HG03460 (cell line): ENCODE results near the gene SLC39A13.

Experiments
- ATAC-seq: cut with Tn5 transposase; IDR thresholded peaks from one replicate; pipeline ENCODE4 v1.9.1; 2021; ENCODE audit not compliant: unreplicated experiment

SLC39A13 gene

DNA sequence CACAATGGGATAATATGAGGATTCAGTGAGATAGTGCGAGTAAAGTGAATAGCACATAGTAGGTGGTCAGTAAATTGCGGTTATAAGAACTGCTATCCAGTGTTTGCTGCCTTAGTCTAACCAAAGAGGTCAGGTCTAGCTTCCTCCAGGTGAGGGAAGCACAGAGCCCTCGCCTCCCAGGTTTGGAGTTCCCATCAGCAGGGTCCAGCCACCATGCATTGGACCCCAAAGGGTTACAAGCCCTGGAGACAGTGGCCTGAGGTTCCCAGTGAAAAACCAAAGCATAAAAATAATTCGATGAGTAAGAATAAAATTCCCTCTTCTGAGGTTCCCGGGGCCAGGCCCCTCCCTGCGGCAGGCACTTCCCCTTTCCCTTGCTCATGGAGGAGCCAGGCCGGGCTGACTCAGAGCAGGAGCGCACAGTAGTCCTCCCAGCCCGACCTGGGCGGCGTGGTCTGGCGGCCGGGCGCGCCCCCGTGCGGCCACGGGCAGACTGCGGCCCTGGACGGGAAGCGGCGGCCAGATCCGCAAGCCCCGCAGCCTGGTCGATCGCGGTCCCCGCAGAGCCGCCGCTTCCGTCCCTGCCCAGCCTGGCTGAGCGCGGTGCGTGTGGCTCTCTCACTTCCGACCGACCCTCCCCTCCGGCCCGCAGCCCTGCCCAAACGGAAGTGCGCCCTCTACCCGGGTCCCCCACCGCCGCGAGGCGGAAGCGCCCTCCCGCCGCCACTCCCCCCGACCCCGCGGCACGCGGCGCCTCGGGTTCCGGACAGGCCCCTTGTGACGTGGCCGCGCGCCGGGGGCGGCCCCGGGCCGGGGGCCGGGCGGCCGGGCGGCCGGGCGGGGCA, at the start of gene SLC39A13:
Gene SLC39A13 (plus strand): TSS at position 845 of the 845 bp plus-strand sequence. CDS start 1,505 bp downstream, outside the sequence.
- peak; percentile 80 for ATAC-seq

DNA sequence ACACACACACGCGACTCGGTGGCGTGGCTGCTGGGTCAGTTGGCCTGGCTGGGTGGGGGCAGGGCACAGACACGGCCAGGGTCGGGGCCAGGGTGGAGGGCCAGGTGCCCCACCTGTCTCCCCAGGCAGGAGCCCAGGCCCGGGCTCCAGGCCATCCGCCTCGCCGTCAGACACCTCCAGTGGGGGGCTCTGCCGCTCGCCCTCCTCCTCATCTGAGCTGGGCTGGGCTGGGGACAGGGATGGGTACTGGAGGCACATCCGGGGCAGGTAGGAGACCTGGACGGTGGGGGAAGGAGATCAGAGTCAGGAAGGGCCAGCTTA, 49.7 kb upstream of the SLC39A13 start:
- ATAC-seq = no peak

DNA sequence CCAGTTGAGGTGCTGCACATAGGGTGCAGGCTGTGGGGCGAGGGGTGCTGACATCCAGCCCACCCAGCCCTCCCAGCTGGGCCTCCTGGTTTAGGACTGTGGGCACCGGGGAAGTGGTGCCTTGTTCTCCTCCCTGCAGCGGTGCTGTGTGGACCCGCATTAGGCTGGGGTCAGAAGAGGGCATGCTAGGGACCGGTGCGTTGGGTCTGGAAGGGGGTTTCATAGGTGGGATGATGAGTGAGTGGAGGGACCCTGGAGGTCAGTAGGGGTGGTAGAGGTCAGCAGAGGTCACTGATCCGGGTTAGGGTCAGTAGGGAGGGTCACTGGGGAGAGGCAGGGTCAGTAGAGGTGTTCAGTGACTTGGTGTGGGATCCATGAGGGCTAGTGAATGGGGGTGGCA, 49.2 kb upstream of the SLC39A13 start:
- no peak for ATAC-seq

DNA sequence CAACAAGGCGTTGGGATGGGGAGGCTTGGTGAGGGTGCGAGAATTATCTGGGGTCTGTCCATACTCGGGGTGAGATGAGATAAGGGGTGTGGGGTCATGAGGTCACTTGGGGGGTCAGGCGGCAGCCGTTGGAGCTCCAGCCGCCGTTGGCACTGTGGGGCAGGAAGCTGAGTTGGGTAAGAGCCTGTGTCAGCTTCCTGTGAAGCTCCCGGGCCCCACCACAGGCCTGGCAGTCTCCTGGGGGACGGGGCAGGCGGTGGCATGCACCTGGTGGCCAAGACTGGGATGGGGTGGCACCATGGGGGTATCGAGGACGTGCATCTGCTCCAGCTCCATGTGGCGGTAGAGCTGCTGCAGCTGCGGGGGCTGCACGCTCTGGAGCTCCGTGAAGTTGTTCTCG, 48.8 kb upstream of the SLC39A13 start:
- ATAC-seq = no peak

DNA sequence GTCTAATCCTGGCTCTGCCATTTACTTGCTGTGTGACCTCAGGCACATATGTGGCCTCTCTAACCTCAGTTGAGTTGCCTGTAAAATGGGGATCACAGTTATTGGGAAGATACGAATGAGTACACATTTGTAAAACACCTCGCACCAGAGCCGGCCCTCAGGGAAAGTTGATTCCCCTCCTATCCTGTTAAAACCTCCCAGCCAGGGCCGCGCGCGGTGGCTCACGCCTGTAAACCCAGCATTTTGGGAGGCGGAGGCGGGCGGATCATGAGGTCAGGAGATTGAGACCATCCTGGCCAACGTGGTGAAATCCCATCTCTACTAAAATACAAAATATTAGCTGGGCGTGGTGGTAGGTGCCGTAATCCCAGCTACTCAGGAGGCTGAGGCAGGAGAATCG, 48.0 kb upstream of the SLC39A13 start:
- ATAC-seq = no peak

DNA sequence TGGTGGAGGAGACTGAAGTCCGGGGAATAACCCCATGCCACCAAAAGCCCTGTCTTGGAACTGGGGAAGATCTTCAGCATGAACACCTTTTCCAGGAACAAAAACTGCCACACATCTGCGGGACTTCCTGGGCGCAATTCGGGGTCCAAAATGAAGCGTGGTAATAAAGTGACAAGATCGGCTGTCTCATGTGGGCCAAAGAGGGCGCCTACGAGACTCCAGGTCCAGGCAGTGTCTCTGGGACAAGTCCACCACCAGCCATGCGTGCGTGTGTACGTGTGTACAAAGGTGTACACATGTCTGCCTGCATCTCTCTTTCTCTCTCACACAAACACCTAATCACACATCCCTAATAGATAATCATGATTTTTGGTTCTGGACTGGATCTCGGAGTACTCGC, 47.0 kb upstream of the SLC39A13 start:
- ATAC-seq = no peak

DNA sequence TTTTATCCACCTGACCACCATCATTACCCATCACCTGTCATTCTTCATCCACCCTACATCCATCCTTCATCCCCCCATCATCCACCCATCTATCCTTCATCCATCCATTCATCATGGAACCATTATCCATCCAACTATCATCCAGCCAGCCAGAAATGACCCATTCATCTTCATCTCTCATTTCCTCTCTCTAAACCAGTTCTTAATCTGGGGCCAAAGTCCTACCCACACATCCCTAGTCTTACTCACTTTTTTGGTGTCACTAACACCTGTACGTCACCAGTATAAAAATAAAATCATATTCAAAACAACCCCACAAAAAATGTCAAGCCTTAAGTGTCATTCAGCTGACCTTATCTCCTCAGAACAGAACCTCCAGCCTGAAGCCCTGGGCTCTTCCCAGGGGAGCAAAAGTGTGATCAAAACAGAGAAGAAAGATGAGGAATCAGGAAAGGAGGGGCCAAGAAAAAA, 42.3 kb upstream of the SLC39A13 start:
- ATAC-seq = no peak

DNA sequence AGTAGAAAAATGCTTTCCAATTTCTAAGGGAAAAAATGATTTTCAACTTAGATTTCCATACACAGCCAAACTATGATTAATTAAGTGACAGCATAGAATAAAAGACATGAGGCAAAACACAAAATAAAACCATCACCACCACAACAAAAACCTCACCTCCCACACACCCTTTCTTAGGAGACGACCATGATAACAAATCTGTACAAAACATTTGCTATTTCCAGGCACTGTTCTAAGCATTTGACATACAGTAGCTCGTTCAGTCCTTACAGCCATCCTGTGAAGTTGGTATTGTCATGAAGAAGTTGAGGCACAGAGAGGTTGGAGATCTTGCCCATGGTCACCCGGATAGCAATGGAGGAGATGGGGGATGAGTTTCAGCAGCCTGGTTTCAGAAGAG, 38.7 kb upstream of the SLC39A13 start:
- ATAC-seq = no peak

DNA sequence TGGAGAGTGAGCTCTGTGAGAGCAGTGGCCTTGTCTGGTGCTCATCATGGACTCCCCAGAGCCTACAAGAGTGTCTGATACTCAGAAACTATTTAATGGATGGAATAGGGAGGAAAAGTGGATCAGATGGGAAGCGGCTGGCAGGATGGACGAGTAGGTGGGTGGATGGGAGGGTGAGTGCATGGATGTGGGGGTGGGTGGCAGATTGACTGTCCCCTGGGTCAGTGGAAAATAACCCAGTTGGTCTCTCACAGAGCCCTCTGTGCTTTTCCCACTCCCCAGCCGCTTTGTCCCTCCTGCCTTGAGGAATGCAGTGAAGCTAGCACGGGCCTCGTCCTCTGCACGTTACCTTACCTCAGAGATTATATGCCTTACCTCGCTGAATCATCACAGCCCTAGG, 36.0 kb upstream of the SLC39A13 start:
- no peak for ATAC-seq

DNA sequence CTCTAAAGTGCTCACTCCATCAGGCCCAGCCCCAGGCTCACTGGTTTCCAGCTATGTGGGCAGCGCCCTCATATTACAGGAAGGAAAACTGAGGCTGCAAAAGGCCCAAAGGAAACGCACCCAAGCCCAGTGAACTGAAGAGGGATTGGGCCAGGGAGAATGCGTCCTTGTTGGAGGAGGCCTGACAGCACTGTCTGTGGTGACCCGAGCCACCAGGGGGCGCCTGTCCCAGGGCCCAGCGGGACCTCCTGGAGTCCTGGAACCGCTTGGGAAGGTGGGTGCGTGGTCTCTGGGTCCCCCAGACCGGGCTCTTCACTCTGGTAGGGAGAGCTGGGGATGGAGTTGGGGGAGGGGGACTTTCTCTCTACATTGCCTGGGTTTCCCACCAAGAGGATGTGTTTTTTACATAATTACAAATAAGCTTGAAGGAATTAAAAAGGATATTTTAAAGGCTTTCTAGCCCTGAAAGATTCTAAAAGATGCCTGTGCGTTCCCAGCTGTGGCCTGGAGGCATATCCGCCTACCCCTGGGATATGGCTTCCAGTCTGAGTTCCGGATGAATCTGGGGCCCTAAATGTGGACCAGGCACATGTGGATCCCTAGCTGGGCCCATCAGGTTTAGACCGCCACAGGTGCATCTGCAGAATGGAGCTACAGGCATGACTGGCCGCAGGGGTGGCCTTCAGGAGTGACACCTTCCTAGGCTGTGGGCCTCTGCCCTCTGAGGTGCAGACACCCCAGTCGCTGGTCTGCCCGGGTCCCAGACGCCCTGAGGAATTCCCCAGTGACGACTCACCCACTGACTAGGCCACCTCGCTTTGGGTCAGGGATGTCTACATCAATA, 34.3 kb upstream of the SLC39A13 start:
- ATAC-seq = no peak

DNA sequence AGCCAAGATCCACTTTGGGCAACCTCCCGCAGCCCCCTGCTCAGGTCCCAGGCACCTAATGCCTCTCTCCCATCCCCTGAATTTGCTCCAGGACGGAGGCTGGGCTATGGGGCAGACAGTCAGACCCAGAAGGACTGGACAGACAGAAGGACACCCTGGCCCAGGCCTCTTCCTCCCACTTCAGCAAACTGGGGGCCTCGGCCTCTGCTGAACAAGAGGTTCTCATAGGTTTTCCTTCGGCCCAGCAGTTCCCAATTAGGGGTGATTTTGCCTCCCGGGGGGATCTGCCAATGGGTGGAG, 33.7 kb upstream of the SLC39A13 start:
- no peak for ATAC-seq

DNA sequence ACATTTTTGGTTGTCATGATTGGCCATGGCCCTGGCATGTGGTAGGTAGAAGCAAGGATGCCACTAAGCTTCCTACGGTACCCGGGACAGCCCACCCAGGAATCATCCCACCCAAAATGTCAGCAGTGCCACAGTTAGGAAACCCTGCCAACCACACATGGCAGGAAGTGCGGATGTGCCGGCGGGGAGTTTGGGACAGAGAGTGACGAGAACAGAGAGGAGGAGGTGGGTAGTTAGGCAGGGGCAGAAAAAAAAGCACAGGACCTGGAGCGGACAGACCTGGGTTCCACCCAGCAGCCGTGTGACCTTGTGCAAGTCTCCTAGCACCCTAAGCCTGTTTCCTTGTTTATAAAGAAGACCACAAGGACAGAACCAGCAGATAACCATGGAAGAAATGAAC, 33.4 kb upstream of the SLC39A13 start:
- ATAC-seq = no peak

DNA sequence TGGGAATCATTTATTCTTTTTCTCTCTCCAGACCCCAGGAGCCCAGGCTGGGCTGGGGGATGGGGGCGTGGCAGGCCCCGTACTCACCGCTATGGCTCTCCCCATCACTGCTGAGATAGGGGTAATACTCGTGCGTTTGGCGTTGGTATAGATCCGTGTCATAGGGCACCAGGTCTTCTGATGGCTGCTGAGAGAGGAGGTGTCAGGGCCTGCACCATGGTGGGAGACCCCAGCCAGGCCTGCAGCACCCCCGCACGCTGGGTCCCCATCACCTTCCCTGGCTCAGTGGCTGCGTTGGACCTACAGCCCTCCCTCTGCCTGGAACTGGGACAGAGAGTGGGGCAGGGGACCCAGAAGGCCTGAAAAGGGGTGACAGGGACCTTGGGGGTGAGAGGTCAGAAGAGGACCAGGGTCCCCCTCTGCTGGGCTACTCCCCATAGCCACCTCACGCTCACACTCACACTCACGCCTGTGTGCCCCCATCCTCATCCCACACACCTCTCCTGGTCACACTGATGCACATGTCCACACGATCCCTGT, 32.8 kb upstream of the SLC39A13 start:
- ATAC-seq = no peak

DNA sequence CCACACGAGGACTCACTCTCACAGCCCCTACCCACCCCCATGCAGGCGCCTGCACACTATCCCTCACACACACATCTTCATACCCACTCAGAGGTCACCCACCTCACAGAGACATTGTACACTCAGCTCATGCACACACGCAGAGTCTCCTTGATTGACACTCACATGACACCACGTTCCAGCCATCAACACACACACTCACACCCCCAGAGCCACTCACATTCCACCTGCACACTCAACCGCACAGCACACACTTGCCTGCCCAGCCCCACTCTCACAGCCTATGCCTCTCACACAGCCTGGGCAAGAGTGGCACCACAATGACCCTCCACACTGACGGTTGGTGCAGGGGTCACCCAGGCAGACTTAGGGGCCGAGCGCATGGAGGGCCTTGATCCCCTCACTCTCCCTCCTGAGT, 32.3 kb upstream of the SLC39A13 start:
- no peak for ATAC-seq

DNA sequence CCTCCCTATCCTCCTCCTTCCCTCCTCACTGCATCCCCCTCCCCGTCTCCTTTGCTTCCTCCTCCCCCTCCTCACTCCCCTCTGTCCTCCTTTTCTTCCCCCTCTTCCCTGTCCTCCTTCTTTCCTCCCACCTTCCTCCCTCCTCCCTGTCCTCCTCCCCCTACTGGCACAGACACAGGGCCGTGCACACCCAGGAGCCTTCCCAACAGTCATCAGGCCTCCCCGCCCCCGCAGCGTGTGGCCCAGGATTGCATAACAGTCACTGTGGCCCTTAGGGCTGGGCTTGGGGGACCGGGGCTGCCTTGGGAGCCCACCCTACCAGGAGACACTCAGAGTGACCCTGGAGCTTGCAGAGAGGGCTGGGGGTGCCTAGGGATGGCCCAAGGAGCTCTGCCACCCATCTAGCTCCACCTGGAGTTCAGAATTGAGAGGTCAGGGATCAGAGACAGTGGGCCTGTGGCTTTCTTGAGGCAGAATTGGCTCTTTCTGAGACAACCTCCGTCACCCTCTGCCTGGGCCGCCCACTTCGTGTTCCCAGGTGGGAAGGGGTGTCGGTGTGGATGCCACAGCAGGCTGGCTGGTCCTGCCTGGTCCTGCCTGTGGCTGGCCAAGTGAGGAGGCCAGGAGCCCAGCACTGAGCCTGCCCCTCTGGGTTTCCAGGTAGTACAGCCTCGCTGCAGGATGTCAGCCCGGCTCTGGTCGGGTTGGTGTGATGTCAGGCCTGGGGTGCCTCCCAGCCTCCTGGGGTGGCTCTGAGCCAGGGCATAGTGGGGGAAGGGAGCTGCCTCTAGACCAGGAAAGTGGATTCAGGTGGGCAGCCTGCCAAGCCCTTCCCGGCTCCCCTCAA, 31.6 kb upstream of the SLC39A13 start:
- ATAC-seq = peak; percentile 45

DNA sequence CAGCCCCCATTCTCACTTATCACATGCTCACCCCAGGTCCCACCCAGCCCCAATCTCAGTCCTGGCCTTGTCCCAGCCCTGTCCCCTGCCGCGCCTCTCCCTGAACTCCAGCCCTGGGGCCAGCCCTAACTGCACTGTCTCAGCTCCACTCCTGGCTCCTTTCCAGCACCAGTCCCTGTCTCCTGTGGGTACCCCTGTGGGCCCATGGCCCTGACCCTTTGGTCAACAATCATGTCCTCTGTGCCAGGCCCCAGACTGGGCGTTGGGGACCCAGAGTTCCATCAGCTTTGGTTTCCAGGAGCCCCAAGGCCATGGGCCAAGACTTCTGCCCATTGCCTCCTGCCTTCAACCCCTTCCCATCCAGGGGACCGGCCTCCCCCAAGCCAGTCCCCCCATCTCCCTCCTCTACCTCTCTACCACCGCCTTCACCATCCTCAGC, 30.8 kb upstream of the SLC39A13 start:
- no peak for ATAC-seq

DNA sequence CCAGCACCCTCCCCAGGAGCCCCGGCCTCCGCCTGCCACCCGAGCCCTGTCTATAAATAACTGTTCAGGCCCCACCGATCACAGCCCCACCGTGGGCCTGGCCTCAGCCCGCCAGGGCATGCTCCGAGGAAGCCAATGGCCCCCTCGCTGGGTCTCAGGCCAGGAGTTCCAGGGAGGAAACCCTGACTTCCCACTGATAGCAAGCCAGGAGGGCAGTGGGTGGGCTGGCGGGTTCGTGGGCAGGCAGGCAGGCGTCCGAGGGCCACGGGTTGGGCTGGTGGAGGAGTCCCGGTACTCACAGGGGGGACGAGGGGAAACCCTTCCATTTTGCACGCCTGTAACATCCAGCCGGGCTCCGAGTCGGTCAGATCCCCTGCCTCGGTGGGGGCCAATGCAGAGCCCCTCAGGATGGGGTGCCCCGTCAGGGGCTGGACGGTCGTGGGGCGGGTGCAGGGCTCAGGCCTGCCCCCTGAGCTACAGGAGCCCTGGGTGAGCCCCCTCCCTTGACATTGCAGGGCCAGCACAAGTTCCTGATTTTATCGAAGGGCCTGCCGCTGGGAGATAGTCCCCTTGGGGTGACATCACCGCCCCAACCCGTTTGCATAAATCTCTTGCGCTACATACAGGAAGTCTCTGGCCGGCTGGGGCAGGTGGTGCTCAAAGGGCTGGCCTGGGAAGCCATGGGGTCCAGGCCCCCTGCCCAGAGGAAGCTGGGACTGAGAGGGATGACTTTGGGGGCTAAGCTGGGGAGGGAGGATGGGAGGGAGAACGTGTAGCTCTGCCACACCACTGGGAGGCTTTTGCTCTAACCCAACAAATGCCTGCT, 30.2 kb upstream of the SLC39A13 start, which contains the start of gene SPI1:
Gene SPI1 (minus strand): TSS at position 538 of the 826 bp plus-strand sequence. CDS start 194 bp downstream, at position 344.
- ATAC-seq = peak; percentile 81

DNA sequence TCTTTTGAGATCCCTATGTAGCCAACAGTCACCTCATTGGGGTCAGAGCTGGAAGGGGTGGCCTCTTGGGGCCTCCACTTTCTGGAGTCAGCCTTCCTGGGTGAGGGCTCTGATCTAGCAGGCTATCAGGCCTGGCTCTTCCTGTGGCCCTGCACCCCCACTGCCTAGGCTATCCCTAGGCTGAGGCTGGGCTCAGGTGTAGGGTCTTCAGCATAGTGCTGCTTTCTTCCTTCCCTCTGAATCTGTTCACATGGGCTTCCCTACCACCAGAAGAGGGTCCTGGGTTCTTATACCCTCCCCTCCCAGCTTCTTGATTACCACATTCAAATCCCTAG, 29.6 kb upstream of the SLC39A13 start:
- peak; percentile 9 for ATAC-seq

DNA sequence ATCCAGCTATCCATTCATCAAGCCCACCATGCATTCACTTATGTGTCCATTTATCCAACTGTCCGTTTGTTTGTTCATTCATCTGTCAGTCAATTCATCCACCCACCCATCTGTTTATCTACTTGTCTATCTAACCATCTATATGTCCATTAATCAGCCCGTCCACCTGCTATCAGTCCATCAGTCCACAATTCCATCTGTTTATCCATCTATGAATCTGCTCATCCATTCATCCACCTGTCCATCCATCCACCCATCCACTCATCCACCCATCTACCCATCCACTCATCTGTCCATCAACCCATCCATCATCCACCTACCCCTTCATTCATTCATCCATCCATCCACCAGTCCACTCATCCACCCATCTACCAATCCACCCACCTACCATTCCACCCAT, 29.1 kb upstream of the SLC39A13 start:
- ATAC-seq = no peak

DNA sequence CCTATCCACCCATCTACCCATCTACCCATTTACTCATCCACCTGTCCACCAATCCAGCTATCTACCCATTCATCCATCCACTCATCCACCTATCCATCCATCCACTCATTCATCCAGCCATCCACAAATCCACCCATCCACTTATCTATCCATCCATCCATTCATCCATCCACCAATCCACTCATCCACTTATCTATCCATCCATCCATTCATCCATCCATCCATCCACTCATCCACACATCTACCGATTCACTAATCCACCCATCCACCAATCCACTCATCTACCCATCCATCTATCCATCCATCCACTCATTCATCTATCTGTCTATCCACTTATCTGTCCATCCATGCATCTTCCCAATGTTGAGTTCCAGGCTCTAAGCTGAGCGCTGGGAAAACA, 28.3 kb upstream of the SLC39A13 start:
- ATAC-seq = no peak
